ENCODE data around the gene DACH1.

DACH1 gene

GRCh38 chr13:71624653-71625600, 242.1 kb downstream of the DACH1 start:
- DNase-seq (ENCODE audit: low read depth) = no peak

- no peak for DNase-seq (ENCODE audit: low read depth)
Measured at GRCh38 chr13:71621174-71622124, 245.6 kb downstream of the DACH1 start.

GRCh38 chr13:71619096-71619495, 247.9 kb downstream of the DACH1 start:
- DNase-seq (ENCODE audit: low read depth) = no peak

GRCh38 chr13:71618159-71618558, 248.8 kb downstream of the DACH1 start:
- DNase-seq (ENCODE audit: low read depth) = no peak

- no peak for DNase-seq (ENCODE audit: low read depth)
Measured at GRCh38 chr13:71617265-71617664, 249.7 kb downstream of the DACH1 start.

GRCh38 chr13:71613066-71613745, 253.8 kb downstream of the DACH1 start:
- no peak for DNase-seq (ENCODE audit: low read depth)

- no peak for DNase-seq (ENCODE audit: low read depth)
Measured at GRCh38 chr13:71611292-71611691, 255.7 kb downstream of the DACH1 start.

- DNase-seq (ENCODE audit: low read depth) = no peak
Measured at GRCh38 chr13:71610876-71611275, 256.1 kb downstream of the DACH1 start.

- DNase-seq (ENCODE audit: low read depth) = no peak
Measured at GRCh38 chr13:71609271-71609670, 257.7 kb downstream of the DACH1 start.

- no peak for DNase-seq (ENCODE audit: low read depth)
Measured at GRCh38 chr13:71607575-71607974, 259.4 kb downstream of the DACH1 start.

GRCh38 chr13:71606818-71607217, 260.2 kb downstream of the DACH1 start:
- no peak for DNase-seq (ENCODE audit: low read depth)

GRCh38 chr13:71605744-71606143, 261.3 kb downstream of the DACH1 start:
- no peak for DNase-seq (ENCODE audit: low read depth)

- no peak for DNase-seq (ENCODE audit: low read depth)
Measured at GRCh38 chr13:71603255-71603654, 263.7 kb downstream of the DACH1 start.

GRCh38 chr13:71602344-71602743, 264.7 kb downstream of the DACH1 start:
- DNase-seq (ENCODE audit: low read depth) = no peak

- no peak for DNase-seq (ENCODE audit: low read depth)
Measured at GRCh38 chr13:71597150-71597549, 269.9 kb downstream of the DACH1 start.

- no peak for DNase-seq (ENCODE audit: low read depth)
Measured at GRCh38 chr13:71596116-71596515, 270.9 kb downstream of the DACH1 start.

- no peak for DNase-seq (ENCODE audit: low read depth)
Measured at GRCh38 chr13:71593566-71593965, 273.4 kb downstream of the DACH1 start.

GRCh38 chr13:71591374-71591773, 275.6 kb downstream of the DACH1 start:
- no peak for DNase-seq (ENCODE audit: low read depth)

GRCh38 chr13:71590654-71591148, 276.3 kb downstream of the DACH1 start:
- no peak for DNase-seq (ENCODE audit: low read depth)

GRCh38 chr13:71589032-71589431, 278.0 kb downstream of the DACH1 start:
- DNase-seq (ENCODE audit: low read depth) = no peak

- DNase-seq (ENCODE audit: low read depth) = no peak
Measured at GRCh38 chr13:71587817-71588216, 279.2 kb downstream of the DACH1 start.

- DNase-seq (ENCODE audit: low read depth) = no peak
Measured at GRCh38 chr13:71587193-71587592, 279.8 kb downstream of the DACH1 start.
